ENCODE data around the gene KMO. TPM values are rescaled to one million over a fixed set of nuclear protein-coding genes. Genes with fewer than 3 reads are reported as not detected.

KMO gene
- total and polyA plus RNA-seq, 12 donors, result 0.41 to 3.6 (median 1.6) TPM

DNA sequence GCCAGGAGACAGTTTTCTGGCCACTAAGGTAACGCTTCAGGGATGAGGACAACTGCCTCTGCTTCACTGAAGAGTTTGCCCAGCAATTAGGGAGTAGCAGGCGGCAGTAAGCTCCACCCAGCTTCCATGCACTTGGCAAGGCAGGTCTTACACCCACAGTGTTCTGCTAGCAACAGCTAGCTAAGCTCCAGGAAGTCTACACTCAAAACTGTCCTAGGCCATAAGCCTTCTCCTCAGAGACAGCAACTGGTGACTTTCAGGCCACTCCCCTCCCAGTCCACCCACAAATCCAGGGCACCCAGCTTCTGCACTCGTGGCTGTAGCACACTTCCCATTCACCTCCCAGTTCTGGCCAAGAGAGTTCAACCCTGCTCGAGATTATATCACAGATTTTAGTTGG is 47.3 kb downstream of the KMO start:
- TF ChIP-seq, protein P1, sequence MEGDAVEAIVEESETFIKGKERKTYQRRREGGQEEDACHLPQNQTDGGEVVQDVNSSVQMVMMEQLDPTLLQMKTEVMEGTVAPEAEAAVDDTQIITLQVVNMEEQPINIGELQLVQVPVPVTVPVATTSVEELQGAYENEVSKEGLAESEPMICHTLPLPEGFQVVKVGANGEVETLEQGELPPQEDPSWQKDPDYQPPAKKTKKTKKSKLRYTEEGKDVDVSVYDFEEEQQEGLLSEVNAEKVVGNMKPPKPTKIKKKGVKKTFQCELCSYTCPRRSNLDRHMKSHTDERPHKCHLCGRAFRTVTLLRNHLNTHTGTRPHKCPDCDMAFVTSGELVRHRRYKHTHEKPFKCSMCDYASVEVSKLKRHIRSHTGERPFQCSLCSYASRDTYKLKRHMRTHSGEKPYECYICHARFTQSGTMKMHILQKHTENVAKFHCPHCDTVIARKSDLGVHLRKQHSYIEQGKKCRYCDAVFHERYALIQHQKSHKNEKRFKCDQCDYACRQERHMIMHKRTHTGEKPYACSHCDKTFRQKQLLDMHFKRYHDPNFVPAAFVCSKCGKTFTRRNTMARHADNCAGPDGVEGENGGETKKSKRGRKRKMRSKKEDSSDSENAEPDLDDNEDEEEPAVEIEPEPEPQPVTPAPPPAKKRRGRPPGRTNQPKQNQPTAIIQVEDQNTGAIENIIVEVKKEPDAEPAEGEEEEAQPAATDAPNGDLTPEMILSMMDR (IDR thresholded peaks at IDR 0.05), result no peak
- TF ChIP-seq POLR2A (IDR thresholded peaks at IDR 0.05), result no peak
- H3K9me3 ChIP-seq (replicated peaks in 1 of 3), result no peaks in the 10 kb centered on the region
- WGBS, 4 donors, result 75 to 100% (median 80%) methylated on average over 1 to 4 of the region's 4 CpGs
- intact Hi-C loops (cut with DNase I), result no loop called here
- no peaks in the 10 kb centered on the region for H3K27me3 ChIP-seq
- DNase-seq, result no peak
- no peaks in the 10 kb centered on the region for H3K4me1 ChIP-seq (replicated peaks in 1 of 2)
- H3K27ac ChIP-seq, result no peak overlapping the region
- H3K4me3 ChIP-seq, result no peak overlapping the region
- H3K36me3 ChIP-seq (replicated peaks in 1 of 2), result no peaks in the 10 kb centered on the region

DNA sequence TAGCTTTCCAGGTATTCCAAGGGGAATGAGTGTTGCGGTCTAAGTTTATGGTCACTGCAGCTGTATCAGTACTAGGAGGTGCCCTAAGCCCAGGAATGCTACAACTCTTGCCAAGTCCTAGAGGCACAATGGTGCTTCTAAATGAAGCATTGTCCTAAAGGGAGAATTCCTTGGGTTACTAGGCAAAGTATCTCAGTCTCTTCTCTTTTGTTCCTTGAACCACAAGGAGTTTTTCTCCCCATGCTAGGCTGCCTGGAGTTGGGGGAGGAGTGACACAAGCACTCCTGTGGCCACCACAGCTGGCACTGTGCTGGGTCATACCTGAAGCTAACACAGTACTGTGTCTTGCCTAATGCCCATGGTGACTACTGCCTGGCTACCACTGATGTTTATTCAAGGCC is 50.7 kb downstream of the KMO start:
- Histone ChIP-seq H3K4me1 (replicated peaks in 1 of 2) (peaks cover 0 to 6% of the 10 kb centered on the region in 2 donors), H3K4me3 (no peak overlapping the region), H3K9me3 (replicated peaks in 1 of 3) (no peaks in the 10 kb centered on the region), H3K27ac (no peak overlapping the region), H3K27me3 (no peaks in the 10 kb centered on the region), H3K36me3 (replicated peaks in 1 of 2) (no peaks in the 10 kb centered on the region)
- intact Hi-C loops (cut with DNase I), result no loop called here
- TF ChIP-seq, protein P1 (IDR thresholded peaks at IDR 0.05), result no peak
- TF ChIP-seq POLR2A (IDR thresholded peaks at IDR 0.05), result no peak
- WGBS, 4 donors, result 94 to 100% (median 95%) methylated on average over 1 of the region's 1 CpG
- DNase-seq, result no peak

DNA sequence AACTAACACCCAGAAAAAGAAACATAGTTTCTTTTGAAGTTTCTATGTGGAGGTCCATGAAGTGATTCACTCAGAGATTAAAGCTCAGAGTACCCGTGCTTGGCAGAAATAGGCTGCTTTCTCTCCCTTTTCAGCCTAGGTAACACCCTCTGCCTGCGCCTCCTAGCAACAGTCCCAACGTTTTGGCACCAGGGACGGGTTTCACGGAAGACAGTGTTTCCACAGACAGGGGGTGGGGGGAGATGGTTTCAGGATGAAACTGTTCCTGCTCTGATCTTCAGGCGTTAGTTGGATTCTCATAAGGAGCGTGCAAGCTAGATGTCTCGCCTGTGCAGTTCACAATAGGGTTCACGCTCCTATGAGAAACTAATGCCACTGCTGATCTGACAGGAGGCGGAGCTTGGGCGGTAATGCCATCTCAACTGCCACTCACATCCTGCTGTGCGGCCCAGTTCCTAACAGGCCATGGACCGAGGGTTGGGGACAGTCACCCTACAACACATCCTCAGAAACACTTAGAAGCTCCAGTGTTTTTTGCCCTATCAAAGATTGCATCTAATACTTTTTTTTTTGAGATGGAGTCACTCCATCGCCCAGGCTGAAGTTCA is 54.8 kb downstream of the KMO start:
- Histone ChIP-seq H3K4me3 (peak overlapping the region in 1 of 4 donors; percentile 35), H3K27me3 (no peaks in the 10 kb centered on the region), H3K36me3 (replicated peaks in 1 of 2) (no peaks in the 10 kb centered on the region), H3K4me1 (replicated peaks in 1 of 2) (peaks cover 0 to 6% of the 10 kb centered on the region in 2 donors), H3K27ac (peak overlapping the region in 1 of 5 donors; percentile 52), H3K9me3 (replicated peaks in 1 of 3) (no peaks in the 10 kb centered on the region)
- 52 to 60% (median 57%) methylated on average over 12 to 14 of the region's 14 CpGs for WGBS, 4 donors
- peak in 5 of 7 donors; percentile 32 to 58 (median 38) for DNase-seq
- TF ChIP-seq POLR2A (IDR thresholded peaks at IDR 0.05), result no peak
- TF ChIP-seq, protein P1 (IDR thresholded peaks at IDR 0.05), result no peak
- intact Hi-C loops (cut with DNase I), result no loop called here

DNA sequence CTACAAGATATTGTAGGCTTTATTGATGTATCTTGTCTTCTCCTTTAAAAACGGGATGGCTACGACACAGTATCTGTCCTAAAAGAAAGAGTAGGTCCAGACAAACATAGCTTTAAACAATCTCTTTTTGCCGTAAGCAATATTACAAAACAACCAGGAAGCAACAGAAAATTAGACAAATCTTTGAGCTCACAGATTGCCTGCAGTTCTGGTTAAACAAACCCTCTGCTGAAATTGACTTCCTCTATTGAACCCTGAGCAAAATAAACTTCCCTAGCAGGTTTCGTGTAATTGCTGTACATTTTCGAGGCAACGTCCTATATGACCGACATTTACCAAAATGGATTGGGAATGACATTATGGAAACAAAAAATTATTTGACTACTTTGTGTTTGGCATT is 57.3 kb downstream of the KMO start:
- H3K4me1 ChIP-seq (replicated peaks in 1 of 2), result peaks cover 0 to 17% of the 10 kb centered on the region in 2 donors
- no peak overlapping the region for H3K27ac ChIP-seq
- no peaks in the 10 kb centered on the region for H3K9me3 ChIP-seq (replicated peaks in 1 of 3)
- intact Hi-C loops (cut with DNase I), result no loop called here
- DNase-seq, result no peak
- H3K27me3 ChIP-seq, result no peaks in the 10 kb centered on the region
- no peaks in the 10 kb centered on the region for H3K36me3 ChIP-seq (replicated peaks in 1 of 2)
- TF ChIP-seq, protein P1 (IDR thresholded peaks at IDR 0.05), result no peak
- TF ChIP-seq POLR2A (IDR thresholded peaks at IDR 0.05), result no peak
- WGBS, 4 donors, result 79 to 90% (median 88%) methylated on average over 7 of the region's 7 CpGs
- H3K4me3 ChIP-seq, result no peak overlapping the region

Data from adrenal gland (tissue), 12 donors.